GM21447 (cell line): ENCODE measurements around the gene RBM44.
"Not testable (repeated sequence)": the region's sequence is repeated elsewhere in the genome, so short reads cannot be mapped to it uniquely, and the experiment has no call there.

Experiments used
- ATAC-seq: cut with Tn5 transposase; IDR thresholded peaks from one replicate; pipeline ENCODE4 v1.9.1; 2021; ENCODE audit not compliant: unreplicated experiment

RBM44 gene

GRCh38 chr2:237774811-237775553 lies 23.6 kb upstream of the RBM44 start:
- ATAC-seq, result peak; percentile 60

- ATAC-seq, result no peak
Measured at GRCh38 chr2:237779521-237779920, 19.1 kb upstream of the RBM44 start.

GRCh38 chr2:237782181-237782580 lies 16.4 kb upstream of the RBM44 start:
- ATAC-seq, result no peak

GRCh38 chr2:237783678-237784077 lies 14.9 kb upstream of the RBM44 start:
- ATAC-seq, result not testable (repeated sequence)

- ATAC-seq, result no peak
Measured at GRCh38 chr2:237786936-237787335, 11.6 kb upstream of the RBM44 start.

GRCh38 chr2:237790353-237790752 lies 8.2 kb upstream of the RBM44 start:
- ATAC-seq, result no peak

GRCh38 chr2:237791977-237792727 lies 6.4 kb upstream of the RBM44 start:
- no peak for ATAC-seq

GRCh38 chr2:237797253-237797652 lies 1.3 kb upstream of the RBM44 start:
- no peak for ATAC-seq

GRCh38 chr2:237799060-237799428 lies 465 bp downstream of the RBM44 start:
- no peak for ATAC-seq

GRCh38 chr2:237801466-237801865 lies 2.9 kb downstream of the RBM44 start:
- no peak for ATAC-seq

- no peak for ATAC-seq
Measured at GRCh38 chr2:237806334-237806733, 7.8 kb downstream of the RBM44 start.

GRCh38 chr2:237815637-237816036 lies 17.1 kb downstream of the RBM44 start:
- ATAC-seq, result no peak

- ATAC-seq, result no peak
Measured at GRCh38 chr2:237816531-237816930, 18.0 kb downstream of the RBM44 start.

- ATAC-seq, result no peak
Measured at GRCh38 chr2:237818066-237818473, 19.5 kb downstream of the RBM44 start.

- ATAC-seq, result no peak
Measured at GRCh38 chr2:237819231-237819630, 20.7 kb downstream of the RBM44 start.

GRCh38 chr2:237820421-237820820 lies 21.8 kb downstream of the RBM44 start:
- ATAC-seq, result no peak

- no peak for ATAC-seq
Measured at GRCh38 chr2:237823544-237823943, 25.0 kb downstream of the RBM44 start.

- ATAC-seq, result no peak
Measured at GRCh38 chr2:237824085-237824484, 25.5 kb downstream of the RBM44 start.

- ATAC-seq, result no peak
Measured at GRCh38 chr2:237827421-237827987, 28.9 kb downstream of the RBM44 start.

- no peak for ATAC-seq
Measured at GRCh38 chr2:237830522-237830921, 31.9 kb downstream of the RBM44 start.

- ATAC-seq, result no peak
Measured at GRCh38 chr2:237833546-237833945, 35.0 kb downstream of the RBM44 start.

GRCh38 chr2:237835372-237835771 lies 36.8 kb downstream of the RBM44 start:
- no peak for ATAC-seq
